CD4-positive, alpha-beta T cell treated with Interleukin-15 for 4 hours (primary cell): ENCODE measurements around the gene CDK11B.
"Not testable (repeated sequence)": the region's sequence is repeated elsewhere in the genome, so short reads cannot be mapped to it uniquely, and the experiment has no call there.

Experiments used
- DNase-seq: peaks from one replicate; pipeline ENCODE4 v3.0.0-alpha.2; 2020; ENCODE audit warnings: low spot score

The CDK11B gene

DNA sequence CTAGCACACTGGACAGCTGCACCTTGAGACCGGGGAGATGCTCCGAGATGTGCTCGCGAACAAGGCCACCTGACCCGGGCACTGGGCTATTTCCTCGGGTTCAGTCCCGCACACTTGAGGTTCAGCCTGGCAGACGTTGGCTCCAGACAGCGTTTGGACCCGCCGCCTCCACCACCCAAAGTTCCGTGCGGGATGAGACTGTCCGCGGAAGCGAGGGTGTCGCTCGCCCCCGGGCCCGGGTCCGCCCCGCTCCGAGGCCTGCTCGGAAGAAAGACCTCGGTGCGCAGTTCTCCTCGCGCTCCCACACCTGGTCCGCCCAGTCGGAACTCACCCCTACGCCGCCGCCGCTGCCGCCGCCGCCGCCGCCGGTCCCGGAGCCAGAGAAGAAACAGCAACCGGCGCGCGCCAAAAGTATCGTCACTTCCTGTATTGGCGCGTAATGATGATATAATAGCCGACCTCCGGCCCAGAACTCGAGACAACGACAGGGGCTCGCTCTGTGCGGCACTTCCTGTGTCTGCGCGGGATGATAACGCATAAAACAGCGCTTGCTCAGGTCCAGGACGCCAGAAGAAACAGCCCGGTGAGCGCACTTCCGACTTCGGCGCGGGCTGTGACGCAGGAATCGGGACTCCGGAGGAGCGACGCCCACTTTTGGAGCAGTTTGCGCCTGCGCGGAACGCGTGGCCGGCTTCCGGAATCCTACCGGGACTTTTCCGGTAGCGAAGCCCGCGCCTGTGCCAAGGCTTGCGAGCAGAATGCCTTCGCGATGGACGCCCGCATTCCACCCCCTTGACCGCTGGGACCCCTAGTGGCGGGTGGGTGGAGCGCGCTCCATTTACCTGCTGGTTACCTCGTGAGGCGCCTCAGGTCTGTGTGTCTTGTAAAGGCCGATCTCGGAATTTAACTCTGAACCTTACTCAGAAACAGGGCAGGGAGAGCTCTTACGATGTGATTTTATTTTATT, at the start of gene CDK11B:
TSS of gene CDK11B (minus strand) at position 422 of the 967 bp plus-strand sequence. CDS start 1,519 bp downstream, outside the sequence.
- DNase-seq, result peak; percentile 93

DNA sequence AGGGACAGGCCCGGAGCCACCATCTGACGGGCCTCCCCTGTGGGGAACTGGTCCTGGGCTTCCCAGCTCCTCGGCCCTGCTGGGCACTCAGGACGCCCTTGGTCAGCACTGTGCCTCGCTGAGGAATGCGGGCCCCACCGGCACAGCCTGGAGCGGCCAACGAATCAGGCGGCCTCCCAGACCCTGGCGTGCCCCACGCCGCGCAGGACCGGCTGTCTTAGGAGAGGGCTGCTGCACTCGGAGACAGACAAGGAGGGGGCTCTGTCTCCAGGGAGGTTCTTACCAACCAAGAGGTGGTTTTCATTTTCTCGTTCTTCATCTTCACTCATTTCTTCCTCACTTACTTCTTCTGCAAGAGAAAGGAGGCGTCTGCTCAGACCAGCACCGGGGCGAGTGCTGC, 49.1 kb upstream of the CDK11B start:
- not testable (repeated sequence) for DNase-seq

DNA sequence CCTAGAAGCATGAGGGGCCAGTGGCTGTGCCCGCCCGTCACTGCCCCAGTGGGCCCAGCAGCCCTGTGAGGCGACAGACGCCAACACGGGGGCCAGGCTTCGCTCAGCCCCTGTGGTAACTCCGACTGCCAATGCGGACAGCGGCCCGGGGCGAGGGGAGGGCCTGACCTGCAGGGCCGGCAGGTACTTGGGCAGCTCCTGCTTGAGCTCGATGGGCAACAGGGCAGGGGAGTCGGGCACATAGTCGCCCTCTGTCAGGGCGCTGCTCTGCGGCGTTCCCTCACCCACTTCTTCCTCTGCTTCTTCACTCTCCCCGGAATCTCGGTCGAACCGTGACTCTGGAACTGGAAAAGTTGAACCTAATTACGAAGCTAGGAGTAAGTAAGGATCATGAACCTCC, 48.4 kb upstream of the CDK11B start:
- DNase-seq, result not testable (repeated sequence)

DNA sequence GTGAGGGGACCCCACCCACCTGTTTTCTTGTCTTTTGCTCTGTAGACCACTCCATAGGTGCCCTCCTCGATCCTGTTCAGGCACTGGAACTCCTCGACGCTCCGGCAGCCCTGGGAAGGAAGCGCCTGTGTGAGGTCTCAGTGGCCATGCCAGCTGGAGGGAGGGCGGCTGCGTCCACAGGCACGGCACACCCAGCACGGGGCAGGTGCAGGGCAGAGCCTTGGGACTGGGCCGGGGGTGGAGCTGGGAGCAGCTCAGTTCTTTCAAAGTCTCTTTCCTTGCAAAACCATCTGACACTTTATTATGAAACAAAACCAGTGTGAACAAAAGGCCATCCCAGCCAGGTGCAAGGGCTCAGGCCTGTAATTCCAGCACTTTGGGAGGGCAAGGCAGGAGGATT, 46.8 kb upstream of the CDK11B start:
- not testable (repeated sequence) for DNase-seq

DNA sequence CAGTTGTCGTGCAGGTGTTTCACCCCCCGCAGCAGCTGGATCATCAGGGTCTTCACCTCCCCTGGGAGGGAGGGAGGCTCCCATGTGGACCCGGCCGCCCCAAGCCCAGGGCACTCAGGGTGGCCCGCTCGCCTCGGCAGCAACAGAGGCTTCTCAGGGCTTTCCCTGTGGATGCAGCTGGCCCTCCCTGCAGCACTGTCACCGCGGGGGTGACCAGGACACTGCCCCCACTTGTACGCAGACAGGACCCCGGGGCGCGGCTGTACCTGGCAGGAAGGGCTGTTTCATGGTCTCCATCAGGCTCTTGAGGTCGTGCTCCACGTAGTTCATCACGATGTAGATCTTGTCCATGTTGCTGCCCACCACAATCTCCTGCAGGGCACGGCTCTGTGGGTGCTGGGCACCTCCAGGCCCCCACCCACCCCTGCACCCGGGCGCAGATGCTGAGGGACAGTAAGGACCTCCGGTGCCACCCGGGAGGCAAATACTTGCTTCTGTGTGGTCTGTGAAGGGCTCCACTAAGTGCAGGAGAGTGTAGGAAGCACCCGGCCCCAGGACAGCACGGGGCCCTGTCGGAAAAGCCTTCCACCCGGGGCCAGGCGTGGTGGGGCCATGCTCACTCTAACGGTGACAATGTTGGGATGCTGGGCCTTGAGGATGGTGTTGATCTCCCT, 45.6 kb upstream of the CDK11B start:
- not testable (repeated sequence) for DNase-seq

DNA sequence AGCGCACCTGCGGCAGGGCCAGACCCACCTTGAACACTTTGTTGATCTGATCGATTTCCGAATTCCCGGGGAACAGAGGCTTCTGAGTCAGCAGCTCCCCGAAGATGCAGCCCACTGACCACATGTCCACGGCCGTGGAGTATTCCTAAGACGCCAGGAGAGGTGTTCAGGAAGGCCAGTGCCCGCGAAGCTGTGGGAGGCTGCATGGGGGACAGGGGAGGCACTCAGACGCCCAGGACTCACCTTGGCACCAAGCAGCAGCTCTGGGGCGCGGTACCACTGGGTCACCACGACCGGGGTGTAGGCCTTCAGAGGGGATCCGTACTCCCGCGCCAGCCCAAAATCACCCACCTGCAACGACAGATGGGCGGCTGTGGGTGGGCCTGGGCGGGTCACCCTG, 45.0 kb upstream of the CDK11B start:
- no peak for DNase-seq

DNA sequence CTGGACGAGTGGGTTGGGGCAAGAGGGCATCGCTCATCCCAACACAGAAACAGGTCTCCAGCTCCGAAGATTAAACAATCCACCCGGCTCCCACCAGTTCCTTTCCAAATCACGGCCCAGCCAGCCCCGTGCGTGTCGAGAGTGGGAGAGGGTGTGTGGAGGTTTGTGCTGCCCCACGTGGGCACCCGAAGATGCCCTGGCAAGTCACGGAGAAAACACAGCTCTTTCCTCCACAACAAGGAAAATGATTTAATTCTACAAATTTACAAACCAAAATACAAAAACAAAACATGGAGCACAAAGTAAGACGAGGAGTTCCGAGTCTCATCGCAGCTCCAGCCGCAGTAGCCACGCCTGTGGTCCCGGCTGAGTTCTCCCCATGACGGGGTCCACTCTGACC, 43.7 kb upstream of the CDK11B start:
- not testable (repeated sequence) for DNase-seq

DNA sequence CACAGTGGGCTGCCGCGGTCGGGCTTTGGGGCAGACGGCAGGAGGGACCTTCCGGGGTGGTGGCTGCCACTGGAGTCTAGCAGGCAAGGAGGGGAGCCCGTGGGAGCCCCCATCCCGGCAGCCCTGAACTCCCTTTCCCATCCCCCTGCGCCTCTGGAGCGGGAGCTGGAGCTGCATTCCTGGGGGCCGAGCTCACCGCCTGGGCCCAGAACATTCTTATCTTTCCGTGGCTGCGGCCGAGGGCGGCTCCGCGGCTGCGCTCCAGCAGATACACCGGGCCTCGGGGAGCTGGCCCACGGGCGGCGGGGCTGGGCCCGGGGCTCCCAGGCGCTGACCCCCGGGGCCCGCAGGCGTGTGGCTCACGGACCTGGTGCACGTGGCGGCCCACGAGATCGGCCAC, 41.8 kb upstream of the CDK11B start:
- DNase-seq, result not testable (repeated sequence)

DNA sequence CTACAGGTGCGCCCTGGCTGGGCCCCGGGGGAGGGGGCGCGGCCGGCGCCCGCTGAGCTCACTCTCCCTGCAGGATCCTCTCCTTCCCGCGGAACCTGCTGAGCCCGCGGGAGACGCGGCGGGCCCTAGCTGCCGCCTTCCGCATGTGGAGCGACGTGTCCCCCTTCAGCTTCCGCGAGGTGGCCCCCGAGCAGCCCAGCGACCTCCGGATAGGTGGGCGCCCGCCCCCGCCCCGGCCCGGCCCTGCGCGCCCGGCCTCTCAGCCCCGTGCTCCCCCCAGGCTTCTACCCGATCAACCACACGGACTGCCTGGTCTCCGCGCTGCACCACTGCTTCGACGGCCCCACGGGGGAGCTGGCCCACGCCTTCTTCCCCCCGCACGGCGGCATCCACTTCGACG, 41.3 kb upstream of the CDK11B start:
- not testable (repeated sequence) for DNase-seq

DNA sequence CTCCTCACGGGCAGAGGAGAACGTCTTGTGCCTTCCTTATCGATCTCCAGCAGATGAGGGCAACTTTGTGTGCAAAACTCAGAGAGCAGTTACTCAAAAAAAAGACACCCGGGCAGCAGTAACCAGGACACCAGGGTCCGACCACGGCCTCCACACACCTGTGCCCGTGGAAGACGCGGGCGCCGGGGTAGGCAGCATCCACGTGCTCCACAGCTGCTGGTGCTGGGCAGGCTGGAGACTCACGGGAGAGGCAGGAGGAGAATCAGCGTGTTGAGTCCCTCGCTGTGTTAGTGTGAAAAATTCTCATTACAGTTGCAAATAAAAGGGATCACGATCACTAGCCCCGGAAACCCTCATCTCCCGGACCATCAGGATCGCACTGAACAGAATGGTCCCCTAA, 40.3 kb upstream of the CDK11B start:
- not testable (repeated sequence) for DNase-seq

DNA sequence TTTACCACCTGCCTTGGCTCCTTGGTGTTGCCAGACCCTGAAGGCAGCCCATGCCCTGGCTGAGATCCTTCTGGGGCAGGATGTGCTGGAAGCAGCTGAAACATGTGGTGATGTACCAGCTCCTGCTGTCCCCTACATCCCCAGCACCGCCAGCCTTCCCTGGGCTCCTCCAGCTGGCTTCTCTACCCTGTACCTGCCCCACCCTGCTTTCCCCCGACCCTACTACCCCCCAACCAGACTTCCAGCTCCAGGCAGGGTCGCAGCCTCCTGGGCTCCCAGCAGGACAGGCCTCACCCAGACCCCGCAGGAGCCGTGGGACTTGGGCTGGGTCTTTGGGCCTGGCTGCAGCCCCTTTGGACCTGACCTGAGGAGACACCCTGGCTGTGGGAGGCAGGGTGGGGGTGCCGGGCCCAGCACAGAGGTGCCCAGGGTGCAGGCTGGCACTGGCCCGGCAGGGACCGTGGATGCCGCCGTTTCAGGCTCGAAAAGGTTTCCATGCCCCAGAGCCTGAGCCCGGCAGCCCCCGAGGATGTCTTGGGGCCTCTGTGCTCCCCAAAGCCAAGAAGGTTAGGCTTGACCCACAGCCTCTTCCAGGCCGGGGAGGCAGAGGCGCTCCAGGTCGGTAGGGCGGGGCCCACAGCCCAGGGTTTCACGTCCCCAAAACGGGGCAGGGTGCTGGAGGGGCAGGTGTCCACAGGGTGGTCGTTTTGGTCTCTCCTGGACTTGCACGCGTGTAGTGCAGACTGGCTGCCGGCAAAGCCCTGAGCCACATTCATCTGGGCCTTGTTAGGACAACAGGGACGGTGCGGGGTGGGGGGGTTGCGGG, 38.8 kb upstream of the CDK11B start:
- DNase-seq, result not testable (repeated sequence)

DNA sequence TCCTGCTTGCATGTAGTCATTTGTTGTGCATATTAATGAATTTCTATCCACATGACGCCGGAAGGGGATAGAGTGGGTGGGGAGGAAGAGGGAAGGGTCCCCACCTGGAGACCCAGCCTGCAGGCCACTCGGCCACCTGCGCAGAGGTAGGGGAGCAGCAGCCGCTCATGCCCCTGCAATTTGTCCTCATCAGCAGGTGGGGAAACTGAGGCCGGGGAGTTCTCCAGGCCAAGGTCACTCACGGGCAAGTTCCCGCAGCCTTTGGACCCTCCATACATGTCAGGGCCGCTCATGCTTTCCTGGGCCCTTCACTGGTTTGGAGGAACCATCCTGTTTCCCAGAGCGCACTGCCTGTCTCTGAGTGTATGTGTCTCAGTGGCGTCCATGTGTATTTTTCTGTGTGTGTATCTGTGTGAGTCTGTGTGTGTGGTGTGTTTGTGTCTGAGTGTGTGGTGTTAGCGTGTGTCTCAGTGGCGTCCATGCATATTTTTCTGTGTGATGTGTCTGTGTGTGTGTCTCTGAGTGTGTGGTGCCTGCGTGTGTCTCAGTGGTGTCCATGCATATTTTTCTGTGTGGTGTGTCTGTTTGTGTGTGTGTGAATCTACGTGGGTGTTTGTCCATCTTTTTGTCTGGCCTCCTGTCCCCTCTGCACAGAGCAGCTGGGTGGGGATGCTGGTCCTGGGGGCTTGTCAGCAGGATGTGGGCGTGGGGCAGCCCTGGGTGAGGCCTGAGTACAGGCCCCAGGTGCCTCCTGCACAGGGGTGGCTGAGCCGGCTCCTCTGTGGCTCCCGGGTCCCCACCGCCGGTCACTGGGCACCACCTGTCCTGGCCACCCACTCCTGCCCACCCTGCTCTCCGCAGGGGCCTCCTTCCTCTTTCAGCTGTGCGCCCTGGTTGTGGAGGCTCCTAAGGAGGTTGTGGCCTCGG, 37.9 kb upstream of the CDK11B start:
- not testable (repeated sequence) for DNase-seq

DNA sequence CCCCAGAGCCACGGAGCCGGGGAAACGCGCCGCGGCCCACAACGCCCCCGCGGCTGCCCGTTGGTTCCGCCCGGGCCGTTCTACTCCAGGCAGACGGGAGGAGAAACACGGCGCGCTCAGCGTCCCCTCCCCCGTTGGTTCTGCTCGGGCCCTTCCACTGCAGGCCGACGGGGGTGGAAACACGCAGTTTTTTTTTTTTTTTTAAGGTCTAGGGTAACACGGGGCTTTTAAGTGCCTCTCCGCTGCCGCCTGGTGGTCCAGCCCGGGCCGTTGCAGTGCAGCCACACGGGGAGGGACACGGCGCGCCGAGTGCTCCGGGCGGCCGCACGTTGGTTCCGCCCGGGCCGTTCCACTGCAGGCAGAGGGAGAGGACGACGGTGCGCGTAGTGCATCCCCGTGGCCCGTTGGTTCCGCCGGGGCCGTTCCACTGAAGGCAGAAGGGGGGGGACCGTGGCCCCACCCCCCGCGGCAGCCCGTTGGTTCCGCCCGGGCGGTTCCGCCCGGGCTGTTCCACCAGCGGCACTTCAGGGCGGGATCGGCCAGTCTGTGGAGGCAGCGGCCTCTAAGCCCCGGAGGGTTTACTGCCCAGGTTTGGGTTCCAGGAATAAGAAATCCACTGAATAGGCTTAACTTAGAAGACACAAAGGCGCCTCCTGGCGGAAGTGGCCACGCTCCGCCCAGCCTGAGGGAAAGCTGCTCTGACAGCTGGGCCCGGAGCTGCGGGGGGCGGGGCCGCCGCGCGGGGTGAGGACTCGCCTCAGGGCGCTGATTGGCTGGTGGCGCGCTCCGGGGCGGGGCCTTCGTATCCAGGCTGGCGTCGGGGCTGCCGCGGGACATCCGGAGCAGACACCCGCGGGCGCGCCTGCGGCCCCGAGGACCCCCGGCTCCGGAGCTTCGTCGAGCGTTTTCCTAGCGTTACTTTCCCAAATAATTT, 34.2 kb upstream of the CDK11B start, which contains the start of gene SLC35E2B:
TSS of gene SLC35E2B (minus strand) at position 82 of the 934 bp plus-strand sequence. CDS start 16,096 bp downstream, outside the sequence.
- DNase-seq, result peak; percentile 98

DNA sequence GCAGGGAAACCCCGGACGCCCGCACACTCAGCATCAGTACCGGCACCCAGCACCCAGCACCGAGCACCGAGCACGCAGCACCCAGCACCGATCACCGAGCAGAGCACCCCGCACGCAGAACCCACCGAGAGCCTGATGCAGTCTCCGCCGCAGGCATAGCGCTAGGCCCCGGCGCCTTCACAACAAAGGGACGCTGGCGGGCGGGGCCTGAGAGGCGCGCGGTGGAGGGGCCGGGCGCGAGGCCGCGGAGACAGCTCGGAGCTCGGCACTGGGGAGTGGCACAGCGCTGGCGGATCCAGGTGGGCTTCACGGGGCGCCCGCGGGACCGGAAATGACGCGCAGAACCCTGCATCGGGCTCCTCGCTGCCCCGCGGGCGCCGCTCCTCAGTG, 33.5 kb upstream of the CDK11B start:
- DNase-seq, result not testable (repeated sequence)

DNA sequence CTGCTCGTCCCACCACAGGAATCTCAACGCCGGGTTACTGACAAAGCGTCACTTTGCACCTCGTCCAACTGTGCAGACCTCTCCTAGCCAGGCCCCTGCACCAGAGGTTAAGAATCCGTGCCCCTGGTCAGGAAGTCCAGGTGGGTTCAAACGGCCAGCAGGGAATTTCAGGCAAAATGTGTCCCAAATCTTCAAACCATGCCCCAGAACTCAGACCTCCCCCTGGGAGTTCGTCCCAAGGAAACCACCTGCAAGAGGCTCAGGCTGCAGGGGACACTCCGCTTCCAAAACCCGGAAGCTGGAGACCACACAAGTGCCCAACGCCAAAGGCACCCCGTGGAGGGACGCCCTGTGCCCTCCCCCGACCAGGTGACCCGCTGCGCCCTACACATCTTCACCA, 32.6 kb upstream of the CDK11B start:
- not testable (repeated sequence) for DNase-seq

DNA sequence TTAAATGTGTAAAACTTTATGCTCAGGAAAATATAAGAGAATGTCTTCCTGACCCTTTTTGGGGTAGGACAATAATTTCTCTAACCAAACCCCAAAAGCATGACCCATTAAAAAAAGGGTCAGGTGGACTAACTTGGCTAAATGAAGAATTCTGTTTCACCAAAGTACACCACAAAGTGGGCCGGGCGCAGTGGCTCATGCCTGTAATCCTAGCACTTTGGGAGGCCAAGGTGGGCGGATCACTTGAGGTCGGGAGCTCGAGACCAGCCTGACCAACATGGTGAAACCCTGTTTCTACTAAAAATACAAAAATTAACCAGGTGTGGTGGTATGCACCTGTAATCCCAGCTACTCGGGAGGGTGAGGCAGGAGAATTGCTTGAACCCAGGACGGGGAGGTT, 30.7 kb upstream of the CDK11B start:
- DNase-seq, result not testable (repeated sequence)

DNA sequence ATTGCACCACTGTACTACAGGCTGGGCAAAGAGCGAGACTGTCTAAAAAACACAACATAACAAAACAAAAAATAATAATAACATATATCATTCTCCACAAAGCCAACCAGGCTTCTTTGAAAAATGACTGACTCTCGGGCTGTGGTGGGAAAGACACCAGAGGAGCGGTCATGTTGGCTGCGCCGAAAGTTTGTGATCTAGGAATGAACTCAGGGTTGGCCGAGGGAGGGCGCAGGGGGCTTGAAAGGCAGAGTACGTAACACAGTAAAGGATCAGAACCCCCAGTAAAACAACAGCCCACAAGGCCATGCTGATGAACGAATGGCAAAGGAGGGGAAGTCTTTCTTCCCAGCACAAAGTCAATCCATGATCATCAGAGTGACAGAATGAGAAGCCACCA, 29.0 kb upstream of the CDK11B start:
- DNase-seq, result no peak

DNA sequence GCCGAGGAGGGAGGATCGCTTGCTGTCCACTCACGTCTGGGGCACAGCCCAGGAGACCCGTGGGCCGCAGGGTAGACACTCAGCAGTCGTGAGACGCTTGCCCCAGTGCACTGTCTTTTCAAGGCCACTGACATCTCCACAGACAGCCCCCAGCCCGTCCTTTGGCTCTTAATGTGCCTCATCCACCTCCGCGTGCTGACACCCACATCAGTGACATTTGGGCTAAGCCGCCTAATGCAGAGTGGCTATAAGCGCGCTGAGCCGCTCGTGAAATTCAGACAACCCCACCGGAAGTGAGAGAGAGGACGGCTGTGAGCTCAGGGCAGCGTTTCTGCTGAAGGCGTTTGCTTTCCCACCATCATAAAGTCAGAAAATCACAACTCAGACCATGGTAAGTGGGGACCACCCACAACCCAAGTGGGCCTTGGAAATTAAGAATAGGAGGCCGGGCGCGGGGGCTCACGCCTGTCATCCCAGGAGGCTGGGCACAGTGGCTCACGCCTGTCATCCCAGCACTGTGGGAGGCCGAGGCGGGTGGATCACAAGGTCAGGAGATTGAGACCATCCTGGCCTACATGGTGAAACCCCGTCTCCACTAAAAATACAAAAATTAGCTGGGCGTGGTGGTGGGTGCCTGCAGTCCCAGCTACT, 25.4 kb upstream of the CDK11B start:
- no peak for DNase-seq
